Kidney (tissue), 14 donors: Measurements from ENCODE around the gene NUP85. TPM values are rescaled to one million over a fixed set of nuclear protein-coding genes. Genes with fewer than 3 reads are reported as not detected.

Source experiments
- DNase-seq, 5 donors: peaks; one replicate each; pipeline ENCODE4 v3.0.0-alpha.2; 2013 to 2020
- FAIRE-seq: peaks from 2 replicates; lab custom pipeline; 2012; peaks lifted over from hg19 to GRCh38; lab: Jason Lieb, UNC
- H3K27ac ChIP-seq, 2 donors: one replicate each; pipeline ENCODE4 v1.7.0; 2013; ENCODE audit warnings: low read depth in 2 of 2, low read length in 2 of 2, inconsistent platforms in 1 of 2
- H3K27me3 ChIP-seq: one replicate; pipeline ENCODE4 v1.7.1; 2013; ENCODE audit warnings: low read length, inconsistent platforms; ENCODE audit not compliant: control insufficient read depth, insufficient read depth
- H3K36me3 ChIP-seq, 3 donors: one replicate each; pipeline versions ENCODE4 v1.7.0 to v1.7.1; 2013; ENCODE audit warnings: low read length in 3 of 3, control low read depth in 1 of 3, inconsistent platforms in 1 of 3; ENCODE audit not compliant: insufficient read depth in 3 of 3, control insufficient read depth in 2 of 3
- H3K4me1 ChIP-seq, 3 donors: one replicate each; pipeline versions ENCODE4 v1.7.0 to v1.7.1; 2013; ENCODE audit warnings: low read length in 3 of 3, inconsistent platforms in 1 of 3, low read depth in 1 of 3; ENCODE audit not compliant: control insufficient read depth in 2 of 3, insufficient read depth in 2 of 3
- H3K4me3 ChIP-seq, 3 donors: one replicate each; pipeline versions ENCODE4 v1.7.0 to v1.8.1; 2013; ENCODE audit warnings: low read length in 3 of 3, control low read depth in 1 of 3, inconsistent platforms in 1 of 3
- H3K9ac ChIP-seq, 3 donors: one replicate each; pipeline versions ENCODE4 v1.7.0 to v1.7.1; 2013; ENCODE audit warnings: low read length in 3 of 3, control low read depth in 1 of 3, inconsistent platforms in 1 of 3
- H3K9me3 ChIP-seq, 3 donors: one replicate each; pipeline versions ENCODE4 v1.7.0 to v1.7.1; 2013; ENCODE audit warnings: low read length in 3 of 3, control low read depth in 1 of 3, inconsistent platforms in 1 of 3; ENCODE audit not compliant: control insufficient read depth in 2 of 3, insufficient read depth in 1 of 3
- intact Hi-C: fragments of 100-400 bp; cut with DNase I; formaldehyde crosslinking; loops from one replicate; pipeline ENCODE4 v1.11.1; 2022
- polyA plus RNA-seq: library from polyadenylated mRNA; stranded (reverse); fragments of 350-450 nt; fragmentation: Illumina TruSeq; extraction: RNeasy Lipid Tissue Mini Kit (QIAGEN cat#74804); gene quantifications from one replicate; pipeline ENCODE4 v1.2.3, GENCODE V29; 2014; ENCODE audit warnings: low read depth, low replicate concordance; ENCODE audit not compliant: insufficient read depth
- total RNA-seq: library from RNA; stranded (reverse); fragmentation: NEBNext Ultra II Directional; extraction: Animal tissue kit (Norgen Biotek cat#: 25700); gene quantifications from one replicate; pipeline ENCODE4 v1.2.1, GENCODE V29; 2021
- TF ChIP-seq, protein P1 (sequence below): IDR thresholded peaks from 3 replicates; pipeline ENCODE4 v1.5.1; 2012; ENCODE audit warnings: mild to moderate bottlenecking, moderate library complexity, borderline replicate concordance; ENCODE audit not compliant: insufficient read depth; ENCODE audit errors: extremely low read depth
- donor health status: control.
- donor health status: control.
- donor health status: control.
- donor health status: control.
- donor health status: control.
- donor health status: DM: yes; HTN: yes; CAD: no.
- donor health status: Normal renal cell carcinoma (clear cell type).

The NUP85 gene
- total and polyA plus RNA-seq, 2 donors from 2014 or later, result 23.9 to 67.1 TPM

DNA sequence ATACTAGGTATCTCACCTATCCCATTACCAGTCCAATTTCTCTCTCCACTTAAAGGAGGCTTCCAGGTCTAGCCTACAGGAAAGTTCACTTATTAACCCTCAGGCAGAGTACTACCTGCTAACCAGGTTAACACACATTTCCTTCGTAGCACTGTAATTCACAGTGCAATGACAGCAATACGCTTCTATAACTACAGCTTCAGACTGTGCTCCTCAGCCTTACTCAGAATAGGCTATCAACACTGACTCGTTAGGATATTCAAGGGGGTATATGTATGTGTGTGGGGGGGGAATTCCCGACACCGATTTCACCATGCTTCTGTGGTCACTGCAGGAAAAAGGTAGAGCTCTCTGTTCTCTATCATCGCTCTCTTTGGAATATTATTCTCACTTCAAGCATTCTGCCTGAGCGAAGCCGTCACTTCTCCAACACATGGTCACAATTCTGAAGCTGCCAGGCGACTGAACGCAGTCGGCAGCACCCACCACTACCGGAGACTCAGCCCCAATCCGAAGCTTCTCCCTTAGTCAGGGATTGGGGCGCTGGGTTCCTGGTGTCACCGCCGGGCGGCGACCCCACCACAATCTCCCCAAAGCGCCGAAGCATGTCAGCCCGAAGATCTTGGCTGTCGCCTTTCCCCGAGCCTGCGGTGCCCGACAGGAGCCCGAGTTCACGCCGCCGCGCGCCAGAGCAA, 55.3 kb downstream of the NUP85 start:
- TF ChIP-seq, protein P1, sequence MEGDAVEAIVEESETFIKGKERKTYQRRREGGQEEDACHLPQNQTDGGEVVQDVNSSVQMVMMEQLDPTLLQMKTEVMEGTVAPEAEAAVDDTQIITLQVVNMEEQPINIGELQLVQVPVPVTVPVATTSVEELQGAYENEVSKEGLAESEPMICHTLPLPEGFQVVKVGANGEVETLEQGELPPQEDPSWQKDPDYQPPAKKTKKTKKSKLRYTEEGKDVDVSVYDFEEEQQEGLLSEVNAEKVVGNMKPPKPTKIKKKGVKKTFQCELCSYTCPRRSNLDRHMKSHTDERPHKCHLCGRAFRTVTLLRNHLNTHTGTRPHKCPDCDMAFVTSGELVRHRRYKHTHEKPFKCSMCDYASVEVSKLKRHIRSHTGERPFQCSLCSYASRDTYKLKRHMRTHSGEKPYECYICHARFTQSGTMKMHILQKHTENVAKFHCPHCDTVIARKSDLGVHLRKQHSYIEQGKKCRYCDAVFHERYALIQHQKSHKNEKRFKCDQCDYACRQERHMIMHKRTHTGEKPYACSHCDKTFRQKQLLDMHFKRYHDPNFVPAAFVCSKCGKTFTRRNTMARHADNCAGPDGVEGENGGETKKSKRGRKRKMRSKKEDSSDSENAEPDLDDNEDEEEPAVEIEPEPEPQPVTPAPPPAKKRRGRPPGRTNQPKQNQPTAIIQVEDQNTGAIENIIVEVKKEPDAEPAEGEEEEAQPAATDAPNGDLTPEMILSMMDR, result no peak
- DNase-seq, result no peak
- Histone ChIP-seq H3K4me1 (peaks cover 5 to 21% (median 5%) of the 10 kb centered on the region in 3 donors), H3K27ac (peak overlapping the region; percentile 99), H3K9me3 (no peaks in the 10 kb centered on the region), H3K36me3 (peaks cover 2 to 8% (median 6%) of the 10 kb centered on the region in 3 donors), H3K4me3 (peak overlapping the region; percentile 80 to 99 (median 97)), H3K27me3 (no peaks in the 10 kb centered on the region), H3K9ac (peak overlapping the region; percentile 65 to 100 (median 99))
- intact Hi-C loops, result no loop called here
- no peak for FAIRE-seq

DNA sequence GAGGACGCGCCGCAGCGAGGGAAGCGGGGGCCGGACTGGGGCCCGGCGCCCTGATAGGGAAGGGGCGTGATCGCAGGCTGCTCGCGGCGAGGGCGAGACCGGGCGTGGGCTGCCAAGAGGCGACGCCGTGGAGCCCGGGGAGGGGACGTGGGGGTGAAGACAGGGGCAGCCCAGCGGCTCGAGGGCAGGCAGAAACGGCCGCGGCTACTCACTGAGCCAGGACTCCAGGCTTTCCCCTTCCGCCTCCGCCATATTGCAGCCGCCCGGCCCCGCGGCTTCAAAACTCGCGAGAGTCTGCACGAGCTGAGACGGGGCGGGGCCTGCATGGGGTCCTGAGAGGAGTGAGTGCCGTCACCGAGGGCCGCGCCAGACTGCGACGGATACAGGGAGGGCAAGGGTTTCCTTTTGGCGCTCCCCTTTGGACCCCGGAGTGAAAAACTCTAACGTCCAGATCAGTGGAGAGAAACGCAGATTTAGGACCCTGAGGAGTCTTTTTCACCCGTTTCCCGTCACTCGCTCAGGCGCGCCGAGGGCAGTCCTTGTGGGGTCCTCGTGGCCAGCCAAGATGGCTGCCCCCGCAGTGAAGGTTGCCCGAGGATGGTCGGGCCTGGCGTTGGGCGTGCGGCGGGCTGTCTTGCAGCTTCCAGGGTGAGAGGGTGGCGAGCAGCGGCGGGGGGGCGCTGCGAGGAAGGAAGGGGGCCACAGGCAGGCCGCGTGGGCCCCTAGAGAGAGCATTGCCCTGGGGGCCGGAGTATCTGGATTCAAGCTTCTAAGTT, 56.0 kb downstream of the NUP85 start, which contains the start of the genes GGA3 and MRPS7:
Gene GGA3, minus strand, starts transcription at position 271 of the 776 bp plus-strand sequence. Its CDS starts 19 bp downstream, at position 252.
Gene MRPS7, plus strand, starts transcription at position 544 of the 776 bp plus-strand sequence. Its CDS starts 22 bp downstream, at position 566.
- Histone ChIP-seq H3K4me3 (peak within 1 kb of the TSS; percentile 96 to 99 (median 97)), H3K9me3 (no peaks in the 10 kb centered on the region), H3K36me3 (peaks cover 6 to 14% (median 14%) of the 10 kb centered on the region in 3 donors), H3K4me1 (peaks cover 5 to 21% (median 5%) of the 10 kb centered on the region in 3 donors), H3K27ac (peak within 1 kb of the TSS; percentile 99), H3K27me3 (no peaks in the 10 kb centered on the region), H3K9ac (peak within 1 kb of the TSS; percentile 95 to 100 (median 99))
- TF ChIP-seq, protein P1, result no peak
- intact Hi-C loops, result no loop called here
- no peak for FAIRE-seq
- peak; percentile 95 to 98 (median 98) for DNase-seq

DNA sequence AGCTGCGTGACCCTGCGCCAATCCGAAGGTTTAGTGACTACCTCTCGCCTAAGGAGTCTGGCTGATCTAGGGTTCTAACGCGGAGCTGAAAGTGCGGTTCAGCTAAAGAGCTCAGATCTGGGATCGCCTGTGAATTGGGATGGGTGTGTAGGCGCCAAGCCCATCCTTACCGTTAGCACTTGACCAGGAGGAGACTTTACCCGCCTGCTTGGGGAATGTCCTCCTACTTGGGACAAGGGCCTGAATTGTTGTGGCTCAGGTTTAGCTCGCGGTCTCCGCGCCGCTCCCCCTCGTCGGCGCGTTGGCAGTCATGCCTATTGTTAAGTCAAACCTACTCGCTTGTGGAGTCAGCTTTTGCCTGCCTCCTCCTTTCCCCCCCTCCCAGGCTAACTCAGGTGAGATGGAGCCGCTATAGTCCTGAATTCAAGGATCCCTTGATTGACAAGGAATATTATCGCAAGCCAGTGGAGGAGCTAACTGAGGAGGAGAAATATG, 56.7 kb downstream of the NUP85 start:
- FAIRE-seq, result no peak
- intact Hi-C loops, result no loop called here

More for the DNA sequence above, 56.7 kb downstream of the NUP85 start:
- H3K4me1 ChIP-seq, result peaks cover 5 to 21% (median 5%) of the 10 kb centered on the region in 3 donors
- peak overlapping the region; percentile 99 for H3K27ac ChIP-seq
- TF ChIP-seq, protein P1, result no peak
- peaks cover 6 to 17% (median 16%) of the 10 kb centered on the region in 3 donors for H3K36me3 ChIP-seq
- DNase-seq, result peak in 2 of 5 donors; percentile 38 to 61
- no peaks in the 10 kb centered on the region for H3K9me3 ChIP-seq
- peak overlapping the region; percentile 96 to 99 (median 97) for H3K4me3 ChIP-seq
- peak overlapping the region; percentile 95 to 100 (median 99) for H3K9ac ChIP-seq
- H3K27me3 ChIP-seq, result no peaks in the 10 kb centered on the region
